Inferior parietal cortex (tissue), 1 donor: ENCODE measurements around the gene FAM174A.
A peak's percentile ranks its signal among the peaks of the same experiment; 100 is the strongest.

Experiments used
- DNase-seq: peaks from one replicate; pipeline ENCODE4 v3.0.0-alpha.2; 2016; ENCODE audit errors: extremely low spot score

Gene FAM174A

GRCh38 chr5:100535060-100536005 lies at the start of gene FAM174A:
Gene FAM174A, plus strand, starts transcription at chr5:100535374. Its CDS starts 157 bp downstream, at chr5:100535531.
- peak; percentile 99 for DNase-seq

- DNase-seq = no peak
These were observed 41.2 kb upstream of the FAM174A start for GRCh38 chr5:100493996-100494395.

GRCh38 chr5:100496296-100496695 lies 38.9 kb upstream of the FAM174A start:
- DNase-seq = no peak

- no peak for DNase-seq
These were observed 32.5 kb upstream of the FAM174A start for GRCh38 chr5:100502684-100503083.

GRCh38 chr5:100505984-100506670 lies 29.0 kb upstream of the FAM174A start:
- DNase-seq = peak; percentile 45

GRCh38 chr5:100516285-100516684 lies 18.9 kb upstream of the FAM174A start:
- DNase-seq = no peak

- DNase-seq = no peak
These were observed 17.7 kb upstream of the FAM174A start for GRCh38 chr5:100517301-100517974.

- no peak for DNase-seq
These were observed 16.8 kb upstream of the FAM174A start for GRCh38 chr5:100518377-100518776.

GRCh38 chr5:100519075-100519474 lies 16.1 kb upstream of the FAM174A start:
- no peak for DNase-seq

- no peak for DNase-seq
These were observed 14.8 kb upstream of the FAM174A start for GRCh38 chr5:100520348-100520747.

GRCh38 chr5:100537946-100538345 lies 2.8 kb downstream of the FAM174A start:
- peak; percentile 9 for DNase-seq

GRCh38 chr5:100539519-100539918 lies 4.3 kb downstream of the FAM174A start:
- no peak for DNase-seq

GRCh38 chr5:100542086-100542485 lies 6.9 kb downstream of the FAM174A start:
- DNase-seq = no peak

- DNase-seq = no peak
These were observed 10.8 kb downstream of the FAM174A start for GRCh38 chr5:100546001-100546400.

GRCh38 chr5:100550531-100551051 lies 15.4 kb downstream of the FAM174A start:
- DNase-seq = no peak

- no peak for DNase-seq
These were observed 16.0 kb downstream of the FAM174A start for GRCh38 chr5:100551183-100551582.

GRCh38 chr5:100553209-100553608 lies 18.0 kb downstream of the FAM174A start:
- no peak for DNase-seq

- DNase-seq = no peak
These were observed 25.7 kb downstream of the FAM174A start for GRCh38 chr5:100560860-100561259.

GRCh38 chr5:100562821-100563220 lies 27.6 kb downstream of the FAM174A start:
- DNase-seq = no peak

GRCh38 chr5:100566382-100567141 lies 31.4 kb downstream of the FAM174A start:
- no peak for DNase-seq

GRCh38 chr5:100574716-100575115 lies 39.5 kb downstream of the FAM174A start:
- no peak for DNase-seq
